DMS53 (cell line): ENCODE data around the gene FAM53B.

Experiments used
- DNase-seq: peaks from one replicate; lab custom pipeline; 2025; lab: John Stamatoyannopoulos, UW

The FAM53B gene

GRCh38 chr10:124728071-124728829 is 15.9 kb downstream of the FAM53B start:
- DNase-seq: no peak

- DNase-seq: no peak
Measured at GRCh38 chr10:124727361-124727960, 16.7 kb downstream of the FAM53B start.

GRCh38 chr10:124725791-124726190 is 18.4 kb downstream of the FAM53B start:
- no peak for DNase-seq

GRCh38 chr10:124725171-124725631 is 19.0 kb downstream of the FAM53B start:
- DNase-seq: no peak

GRCh38 chr10:124724279-124725027 is 19.7 kb downstream of the FAM53B start:
- no peak for DNase-seq

- DNase-seq: no peak
Measured at GRCh38 chr10:124723826-124724225, 20.4 kb downstream of the FAM53B start.

- DNase-seq: no peak
Measured at GRCh38 chr10:124722798-124723783, 21.1 kb downstream of the FAM53B start.

GRCh38 chr10:124721330-124722045 is 22.7 kb downstream of the FAM53B start:
- DNase-seq: no peak

- no peak for DNase-seq
Measured at GRCh38 chr10:124719213-124719851, 24.8 kb downstream of the FAM53B start.

GRCh38 chr10:124717911-124718741 is 26.1 kb downstream of the FAM53B start:
- no peak for DNase-seq

GRCh38 chr10:124717041-124717757 is 27.0 kb downstream of the FAM53B start:
- no peak for DNase-seq

GRCh38 chr10:124716369-124716768 is 27.8 kb downstream of the FAM53B start:
- no peak for DNase-seq

GRCh38 chr10:124715439-124715838 is 28.7 kb downstream of the FAM53B start:
- DNase-seq: no peak

GRCh38 chr10:124713679-124714255 is 30.4 kb downstream of the FAM53B start:
- no peak for DNase-seq

- DNase-seq: no peak
Measured at GRCh38 chr10:124712704-124713407, 31.3 kb downstream of the FAM53B start.

GRCh38 chr10:124711145-124711544 is 33.0 kb downstream of the FAM53B start:
- DNase-seq: no peak

- DNase-seq: no peak
Measured at GRCh38 chr10:124710266-124710881, 33.8 kb downstream of the FAM53B start.
